HG02610 (cell line): Measurements from ENCODE around the gene CHP2.

ENCODE experiments used
- ATAC-seq: cut with Tn5 transposase; IDR thresholded peaks from one replicate; pipeline ENCODE4 v1.9.1; 2021; ENCODE audit warnings: mild to moderate bottlenecking, moderate library complexity; ENCODE audit not compliant: unreplicated experiment

The CHP2 gene

DNA sequence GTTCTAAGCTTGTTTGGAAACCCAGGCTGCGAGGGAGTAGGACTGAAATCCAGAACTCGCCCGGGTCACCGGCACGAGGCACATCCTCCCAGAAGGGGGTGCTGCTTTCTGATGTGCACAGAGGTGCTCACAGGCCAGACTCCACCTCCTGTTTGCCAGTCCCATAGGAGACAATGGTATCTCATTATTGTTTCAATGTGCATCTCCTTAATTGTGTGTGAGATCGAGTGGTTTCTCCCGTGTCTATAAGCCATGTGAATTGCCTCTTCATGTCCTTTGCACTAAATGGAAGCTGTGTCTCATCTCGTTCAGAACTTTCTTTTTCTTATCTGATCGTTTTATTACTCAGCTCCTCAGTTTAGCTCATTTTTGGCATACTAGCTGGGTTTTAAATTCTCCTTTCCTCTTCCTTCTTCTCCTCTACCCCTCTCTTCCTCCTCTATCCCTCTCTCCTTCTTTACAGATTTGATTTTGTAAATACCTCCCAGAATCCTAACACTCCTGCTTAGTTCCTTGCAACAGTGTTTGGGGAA lies 48.8 kb downstream of the CHP2 start:
- ATAC-seq: peak; percentile 58

DNA sequence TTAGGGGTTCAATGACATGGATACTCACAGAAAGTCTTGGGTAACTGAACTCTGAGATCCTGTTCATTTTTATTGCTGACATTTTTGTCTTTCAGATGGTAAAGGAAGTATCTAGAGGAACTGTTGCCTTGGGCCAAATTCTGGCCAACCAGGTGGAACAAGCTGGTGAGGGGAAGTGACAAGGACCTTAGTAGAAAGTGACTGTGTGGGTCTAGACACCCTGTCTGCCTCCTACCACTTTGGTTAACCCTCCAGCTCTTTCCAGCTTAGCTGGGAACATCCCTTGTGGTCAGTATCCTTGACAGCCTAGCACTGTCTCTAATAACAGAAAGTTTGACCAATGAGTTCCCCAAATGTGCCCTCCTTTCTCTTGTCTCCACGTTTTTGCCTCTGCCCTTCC lies 52.2 kb downstream of the CHP2 start:
- ATAC-seq: no peak
